Measurements from ENCODE around the gene THPO.

THPO gene

DNA sequence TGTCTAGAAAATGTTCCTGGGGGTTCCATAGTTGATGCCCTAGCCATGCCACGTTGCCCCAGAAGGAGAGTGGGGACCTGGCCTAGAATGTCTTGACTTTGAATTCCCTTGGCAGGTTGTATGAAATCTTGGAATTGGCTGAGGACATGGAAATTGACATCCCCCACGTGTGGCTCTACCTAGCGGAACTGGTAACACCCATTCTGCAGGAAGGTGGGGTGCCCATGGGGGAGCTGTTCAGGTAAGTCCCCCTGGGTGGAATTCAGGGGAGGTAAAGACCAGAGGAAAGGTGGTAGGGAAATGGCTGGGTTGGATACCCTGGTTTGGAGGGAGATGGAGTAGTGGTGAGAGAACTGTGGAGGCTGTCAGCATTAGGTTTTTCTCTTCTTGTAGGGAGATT lies 49.5 kb downstream of the THPO start:
- no peak for DNase-seq

DNA sequence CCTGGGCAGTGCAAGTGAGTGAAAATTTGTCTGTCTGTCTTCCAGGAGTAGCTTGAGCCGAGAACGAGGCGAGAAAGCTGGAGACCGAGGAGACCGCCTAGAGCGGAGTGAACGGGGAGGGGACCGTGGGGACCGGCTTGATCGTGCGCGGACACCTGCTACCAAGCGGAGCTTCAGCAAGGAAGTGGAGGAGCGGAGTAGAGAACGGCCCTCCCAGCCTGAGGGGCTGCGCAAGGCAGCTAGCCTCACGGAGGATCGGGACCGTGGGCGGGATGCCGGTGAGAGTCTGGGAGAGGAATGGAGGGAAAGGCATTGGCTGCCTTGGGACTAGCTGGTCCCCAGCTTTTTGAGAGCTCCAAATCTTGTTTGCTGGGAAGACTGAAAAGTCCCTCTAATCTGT lies 50.8 kb downstream of the THPO start:
- no peak for DNase-seq

DNA sequence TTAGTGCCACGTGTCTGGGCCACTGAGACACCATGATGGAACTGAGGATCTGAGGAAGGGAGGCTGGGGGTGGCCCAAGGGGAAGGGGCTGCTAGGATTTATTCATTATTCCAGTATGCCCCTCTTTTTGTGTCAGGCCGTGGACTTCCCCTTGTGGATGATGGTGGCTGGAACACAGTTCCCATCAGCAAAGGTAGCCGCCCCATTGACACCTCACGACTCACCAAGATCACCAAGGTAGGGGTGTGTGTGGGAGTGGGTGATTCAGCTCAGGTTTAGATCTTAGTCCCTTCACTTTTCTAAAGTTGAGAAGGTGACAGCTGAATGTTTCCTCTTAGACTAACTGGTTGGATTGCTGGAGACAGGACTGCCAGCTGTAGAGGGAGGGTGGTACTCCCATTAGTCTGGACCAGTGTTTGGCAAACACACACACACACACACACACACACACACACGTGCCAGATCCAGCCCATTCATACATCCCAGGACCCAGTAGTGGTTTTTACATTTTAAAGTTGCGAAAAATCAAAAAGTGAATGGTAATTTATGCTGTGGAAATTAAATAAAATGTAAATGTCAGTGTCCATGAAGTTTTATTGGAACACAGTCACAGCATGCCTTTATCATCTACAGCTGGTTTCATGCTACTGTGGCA lies 52.2 kb downstream of the THPO start:
- DNase-seq, result no peak

DNA sequence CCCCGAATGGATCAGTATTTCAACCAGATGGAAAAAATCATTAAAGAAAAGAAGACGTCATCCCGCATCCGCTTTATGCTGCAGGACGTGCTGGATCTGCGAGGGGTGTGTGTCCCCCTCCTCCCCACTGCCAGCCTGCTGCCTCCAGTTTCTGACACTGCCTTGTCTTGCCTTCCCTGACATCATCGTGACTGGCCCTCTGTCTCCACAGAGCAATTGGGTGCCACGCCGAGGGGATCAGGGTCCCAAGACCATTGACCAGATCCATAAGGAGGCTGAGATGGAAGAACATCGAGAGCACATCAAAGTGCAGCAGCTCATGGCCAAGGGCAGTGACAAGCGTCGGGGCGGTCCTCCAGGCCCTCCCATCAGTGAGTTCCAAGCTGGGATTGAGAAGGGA lies 52.7 kb downstream of the THPO start:
- DNase-seq, result no peak

DNA sequence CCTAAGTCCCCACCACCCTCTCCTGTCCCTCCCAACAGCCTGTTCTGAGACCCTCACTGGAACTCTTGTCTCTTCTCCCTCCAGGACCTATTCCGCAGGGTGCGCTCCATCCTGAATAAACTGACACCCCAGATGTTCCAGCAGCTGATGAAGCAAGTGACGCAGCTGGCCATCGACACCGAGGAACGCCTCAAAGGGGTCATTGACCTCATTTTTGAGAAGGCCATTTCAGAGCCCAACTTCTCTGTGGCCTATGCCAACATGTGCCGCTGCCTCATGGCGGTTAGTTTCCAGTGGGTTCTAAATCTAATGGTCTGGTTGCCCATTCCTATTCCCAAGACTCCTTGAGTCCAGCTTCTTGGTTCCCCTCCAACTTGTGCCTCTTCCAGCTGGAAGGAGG lies 54.3 kb downstream of the THPO start:
- DNase-seq, result no peak

DNA sequence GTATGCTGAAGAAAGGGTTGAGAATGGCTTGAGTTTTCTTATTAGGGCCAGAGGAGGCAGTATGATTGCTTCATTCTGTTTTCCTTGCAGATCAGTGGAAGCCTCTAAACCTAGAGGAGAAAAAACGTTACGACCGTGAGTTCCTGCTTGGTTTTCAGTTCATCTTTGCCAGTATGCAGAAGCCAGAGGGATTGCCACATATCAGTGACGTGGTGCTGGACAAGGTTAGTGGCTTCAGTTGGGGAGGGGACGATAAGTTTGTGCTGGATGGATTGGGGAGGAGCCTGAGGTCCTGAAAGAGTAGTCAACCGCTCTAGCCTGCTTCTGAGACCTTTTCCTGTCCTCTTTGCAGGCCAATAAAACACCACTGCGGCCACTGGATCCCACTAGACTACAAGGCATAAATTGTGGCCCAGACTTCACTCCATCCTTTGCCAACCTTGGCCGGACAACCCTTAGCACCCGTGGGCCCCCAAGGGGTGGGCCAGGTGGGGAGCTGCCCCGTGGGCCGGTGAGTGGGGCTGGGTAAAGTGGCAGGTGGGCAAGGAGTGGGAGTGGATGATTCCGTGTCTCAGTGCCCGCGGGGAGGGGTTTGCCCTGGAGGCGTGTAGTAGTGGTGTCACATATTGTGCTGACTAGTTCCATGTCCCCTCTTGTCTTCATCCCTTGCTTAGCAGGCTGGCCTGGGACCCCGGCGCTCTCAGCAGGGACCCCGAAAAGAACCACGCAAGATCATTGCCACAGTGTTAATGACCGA lies 55.1 kb downstream of the THPO start:
- no peak for DNase-seq

All from right hindlimb (tissue), 1 donor.